Upper lobe of right lung (tissue), 1 donor: ENCODE results near the gene VAPA. TPM values are rescaled to one million over a fixed set of nuclear protein-coding genes. Genes with fewer than 3 reads are reported as not detected.

Experiments
- ATAC-seq: fragments of 200-7000 bp; cut with Tn5 transposase; one replicate; pipeline ENCODE4 v1.9.1; 2020; ENCODE audit warnings: mild to moderate bottlenecking, moderate library complexity
- DNase-seq: peaks from one replicate; pipeline ENCODE4 v3.0.0-alpha.2; 2020
- H3K27ac ChIP-seq: fragments of 200-600 bp; one replicate; pipeline ENCODE4 v1.8.0; 2022
- H3K27me3 ChIP-seq: fragments of 200-600 bp; one replicate; pipeline ENCODE4 v1.8.0; 2022; ENCODE audit warnings: mild to moderate bottlenecking
- H3K36me3 ChIP-seq: fragments of 200-600 bp; one replicate; pipeline ENCODE4 v1.8.0; 2022
- H3K4me1 ChIP-seq: fragments of 200-600 bp; one replicate; pipeline ENCODE4 v1.8.0; 2022
- H3K4me3 ChIP-seq: fragments of 200-600 bp; one replicate; pipeline ENCODE4 v1.8.0; 2022; ENCODE audit warnings: mild to moderate bottlenecking
- H3K9me3 ChIP-seq: fragments of 200-600 bp; one replicate; pipeline ENCODE4 v1.8.0; 2022
- CTCF ChIP-seq: fragments of 200-600 bp; IDR thresholded peaks from one replicate; pipeline ENCODE4 v1.8.0; 2022; ENCODE audit warnings: antibody characterized with exemption
- intact Hi-C: fragments of 100-400 bp; cut with DNase I; formaldehyde crosslinking; loops from one replicate; pipeline ENCODE4 v1.11.0; 2022
- total RNA-seq: library from RNA; stranded (reverse); fragmentation: NEBNext Ultra II Directional; extraction: Animal tissue kit (Norgen Biotek cat#: 25700); gene quantifications from one replicate; pipeline ENCODE4 v1.2.1, GENCODE V29; 2021
- donor health status: DM: no; HTN: yes; CAD: no; lungs with severe emphysema.

Gene VAPA
- total RNA-seq, 1 donor from 2014 or later = 225 TPM

GRCh38 chr18:9925369-9925768, 11.6 kb downstream of the VAPA start:
- intact Hi-C loops = no loop called here
- DNase-seq (no peak), ATAC-seq (no peak)
- Histone ChIP-seq H3K27ac (no peak overlapping the region), H3K36me3 (no peaks in the 10 kb centered on the region), H3K4me1 (peaks cover 78% of the 10 kb centered on the region), H3K27me3 (no peaks in the 10 kb centered on the region), H3K4me3 (no peak overlapping the region), H3K9me3 (no peaks in the 10 kb centered on the region)
- no peak for TF ChIP-seq CTCF

- no peaks in the 10 kb centered on the region for H3K36me3 ChIP-seq
- no peak for DNase-seq
- intact Hi-C loops = no loop called here
- H3K27ac ChIP-seq = no peak overlapping the region
- no peak overlapping the region for H3K4me3 ChIP-seq
- no peak for TF ChIP-seq CTCF
- peaks cover 74% of the 10 kb centered on the region for H3K4me1 ChIP-seq
- ATAC-seq = no peak
- no peaks in the 10 kb centered on the region for H3K27me3 ChIP-seq
- no peaks in the 10 kb centered on the region for H3K9me3 ChIP-seq
Measured at GRCh38 chr18:9925795-9926194, 12.0 kb downstream of the VAPA start.

GRCh38 chr18:9926223-9926894, 12.5 kb downstream of the VAPA start:
- H3K27me3 ChIP-seq = no peaks in the 10 kb centered on the region
- peaks cover 69% of the 10 kb centered on the region for H3K4me1 ChIP-seq
- H3K4me3 ChIP-seq = no peak overlapping the region
- intact Hi-C loops = no loop called here
- TF ChIP-seq CTCF = no peak
- no peak for DNase-seq
- no peaks in the 10 kb centered on the region for H3K36me3 ChIP-seq
- no peak overlapping the region for H3K27ac ChIP-seq
- ATAC-seq = no peak
- no peaks in the 10 kb centered on the region for H3K9me3 ChIP-seq

GRCh38 chr18:9926977-9927376, 13.2 kb downstream of the VAPA start:
- no peaks in the 10 kb centered on the region for H3K36me3 ChIP-seq
- H3K4me1 ChIP-seq = peaks cover 74% of the 10 kb centered on the region
- H3K27me3 ChIP-seq = no peaks in the 10 kb centered on the region
- no peak overlapping the region for H3K27ac ChIP-seq
- no peak for TF ChIP-seq CTCF
- no peak overlapping the region for H3K4me3 ChIP-seq
- no peak for DNase-seq
- ATAC-seq = no peak
- H3K9me3 ChIP-seq = no peaks in the 10 kb centered on the region
- intact Hi-C loops = no loop called here

GRCh38 chr18:9927392-9928063, 13.7 kb downstream of the VAPA start:
- TF ChIP-seq CTCF = no peak
- H3K36me3 ChIP-seq = peaks cover under 1% of the 10 kb centered on the region
- intact Hi-C loops = no loop called here
- H3K27ac ChIP-seq = no peak overlapping the region
- no peaks in the 10 kb centered on the region for H3K9me3 ChIP-seq
- DNase-seq (no peak), ATAC-seq (no peak)
- H3K4me3 ChIP-seq = no peak overlapping the region
- H3K4me1 ChIP-seq = peaks cover 78% of the 10 kb centered on the region
- H3K27me3 ChIP-seq = no peaks in the 10 kb centered on the region
